ENCODE data around the gene IQCH.

DNA sequence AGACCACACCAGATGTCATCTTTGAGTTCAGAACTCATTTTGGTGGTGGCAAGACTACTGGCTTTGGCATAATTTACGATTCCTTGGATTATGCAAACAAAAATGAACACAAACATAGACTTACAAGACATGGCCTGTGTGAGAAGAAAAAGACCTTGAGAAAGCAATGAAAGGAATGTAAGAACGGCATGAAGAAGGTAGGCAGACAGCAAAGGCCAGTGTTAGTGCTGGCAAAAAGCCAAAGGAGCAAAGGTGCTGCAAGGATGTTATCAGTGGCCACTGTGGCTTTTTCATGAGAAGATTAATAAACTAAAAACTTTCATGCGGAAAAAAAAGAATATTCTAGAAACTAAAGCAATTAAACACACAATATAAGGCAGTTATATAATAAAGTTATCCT is 22.0 kb upstream of the IQCH start:
- TF ChIP-seq EZH2phosphoT487 (IDR thresholded peaks at IDR 0.05; ENCODE audit: unreplicated experiment) (no peak), EZH2 (IDR thresholded peaks at IDR 0.05; ENCODE audit: low read depth, unreplicated experiment) (no peak), POLR2AphosphoS5 (IDR thresholded peaks at IDR 0.05; ENCODE audit: low read depth) (no peak), ZNF331 (CRISPR knock-in tag; IDR thresholded peaks at IDR 0.05; ENCODE audit: low read depth) (no peak)
- TF ChIP-seq, protein P1, sequence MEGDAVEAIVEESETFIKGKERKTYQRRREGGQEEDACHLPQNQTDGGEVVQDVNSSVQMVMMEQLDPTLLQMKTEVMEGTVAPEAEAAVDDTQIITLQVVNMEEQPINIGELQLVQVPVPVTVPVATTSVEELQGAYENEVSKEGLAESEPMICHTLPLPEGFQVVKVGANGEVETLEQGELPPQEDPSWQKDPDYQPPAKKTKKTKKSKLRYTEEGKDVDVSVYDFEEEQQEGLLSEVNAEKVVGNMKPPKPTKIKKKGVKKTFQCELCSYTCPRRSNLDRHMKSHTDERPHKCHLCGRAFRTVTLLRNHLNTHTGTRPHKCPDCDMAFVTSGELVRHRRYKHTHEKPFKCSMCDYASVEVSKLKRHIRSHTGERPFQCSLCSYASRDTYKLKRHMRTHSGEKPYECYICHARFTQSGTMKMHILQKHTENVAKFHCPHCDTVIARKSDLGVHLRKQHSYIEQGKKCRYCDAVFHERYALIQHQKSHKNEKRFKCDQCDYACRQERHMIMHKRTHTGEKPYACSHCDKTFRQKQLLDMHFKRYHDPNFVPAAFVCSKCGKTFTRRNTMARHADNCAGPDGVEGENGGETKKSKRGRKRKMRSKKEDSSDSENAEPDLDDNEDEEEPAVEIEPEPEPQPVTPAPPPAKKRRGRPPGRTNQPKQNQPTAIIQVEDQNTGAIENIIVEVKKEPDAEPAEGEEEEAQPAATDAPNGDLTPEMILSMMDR (conservative IDR thresholded peaks at IDR 0.05; ENCODE audit: low read depth in 2 of 2) = no peak
- TF ChIP-seq, protein P2, sequence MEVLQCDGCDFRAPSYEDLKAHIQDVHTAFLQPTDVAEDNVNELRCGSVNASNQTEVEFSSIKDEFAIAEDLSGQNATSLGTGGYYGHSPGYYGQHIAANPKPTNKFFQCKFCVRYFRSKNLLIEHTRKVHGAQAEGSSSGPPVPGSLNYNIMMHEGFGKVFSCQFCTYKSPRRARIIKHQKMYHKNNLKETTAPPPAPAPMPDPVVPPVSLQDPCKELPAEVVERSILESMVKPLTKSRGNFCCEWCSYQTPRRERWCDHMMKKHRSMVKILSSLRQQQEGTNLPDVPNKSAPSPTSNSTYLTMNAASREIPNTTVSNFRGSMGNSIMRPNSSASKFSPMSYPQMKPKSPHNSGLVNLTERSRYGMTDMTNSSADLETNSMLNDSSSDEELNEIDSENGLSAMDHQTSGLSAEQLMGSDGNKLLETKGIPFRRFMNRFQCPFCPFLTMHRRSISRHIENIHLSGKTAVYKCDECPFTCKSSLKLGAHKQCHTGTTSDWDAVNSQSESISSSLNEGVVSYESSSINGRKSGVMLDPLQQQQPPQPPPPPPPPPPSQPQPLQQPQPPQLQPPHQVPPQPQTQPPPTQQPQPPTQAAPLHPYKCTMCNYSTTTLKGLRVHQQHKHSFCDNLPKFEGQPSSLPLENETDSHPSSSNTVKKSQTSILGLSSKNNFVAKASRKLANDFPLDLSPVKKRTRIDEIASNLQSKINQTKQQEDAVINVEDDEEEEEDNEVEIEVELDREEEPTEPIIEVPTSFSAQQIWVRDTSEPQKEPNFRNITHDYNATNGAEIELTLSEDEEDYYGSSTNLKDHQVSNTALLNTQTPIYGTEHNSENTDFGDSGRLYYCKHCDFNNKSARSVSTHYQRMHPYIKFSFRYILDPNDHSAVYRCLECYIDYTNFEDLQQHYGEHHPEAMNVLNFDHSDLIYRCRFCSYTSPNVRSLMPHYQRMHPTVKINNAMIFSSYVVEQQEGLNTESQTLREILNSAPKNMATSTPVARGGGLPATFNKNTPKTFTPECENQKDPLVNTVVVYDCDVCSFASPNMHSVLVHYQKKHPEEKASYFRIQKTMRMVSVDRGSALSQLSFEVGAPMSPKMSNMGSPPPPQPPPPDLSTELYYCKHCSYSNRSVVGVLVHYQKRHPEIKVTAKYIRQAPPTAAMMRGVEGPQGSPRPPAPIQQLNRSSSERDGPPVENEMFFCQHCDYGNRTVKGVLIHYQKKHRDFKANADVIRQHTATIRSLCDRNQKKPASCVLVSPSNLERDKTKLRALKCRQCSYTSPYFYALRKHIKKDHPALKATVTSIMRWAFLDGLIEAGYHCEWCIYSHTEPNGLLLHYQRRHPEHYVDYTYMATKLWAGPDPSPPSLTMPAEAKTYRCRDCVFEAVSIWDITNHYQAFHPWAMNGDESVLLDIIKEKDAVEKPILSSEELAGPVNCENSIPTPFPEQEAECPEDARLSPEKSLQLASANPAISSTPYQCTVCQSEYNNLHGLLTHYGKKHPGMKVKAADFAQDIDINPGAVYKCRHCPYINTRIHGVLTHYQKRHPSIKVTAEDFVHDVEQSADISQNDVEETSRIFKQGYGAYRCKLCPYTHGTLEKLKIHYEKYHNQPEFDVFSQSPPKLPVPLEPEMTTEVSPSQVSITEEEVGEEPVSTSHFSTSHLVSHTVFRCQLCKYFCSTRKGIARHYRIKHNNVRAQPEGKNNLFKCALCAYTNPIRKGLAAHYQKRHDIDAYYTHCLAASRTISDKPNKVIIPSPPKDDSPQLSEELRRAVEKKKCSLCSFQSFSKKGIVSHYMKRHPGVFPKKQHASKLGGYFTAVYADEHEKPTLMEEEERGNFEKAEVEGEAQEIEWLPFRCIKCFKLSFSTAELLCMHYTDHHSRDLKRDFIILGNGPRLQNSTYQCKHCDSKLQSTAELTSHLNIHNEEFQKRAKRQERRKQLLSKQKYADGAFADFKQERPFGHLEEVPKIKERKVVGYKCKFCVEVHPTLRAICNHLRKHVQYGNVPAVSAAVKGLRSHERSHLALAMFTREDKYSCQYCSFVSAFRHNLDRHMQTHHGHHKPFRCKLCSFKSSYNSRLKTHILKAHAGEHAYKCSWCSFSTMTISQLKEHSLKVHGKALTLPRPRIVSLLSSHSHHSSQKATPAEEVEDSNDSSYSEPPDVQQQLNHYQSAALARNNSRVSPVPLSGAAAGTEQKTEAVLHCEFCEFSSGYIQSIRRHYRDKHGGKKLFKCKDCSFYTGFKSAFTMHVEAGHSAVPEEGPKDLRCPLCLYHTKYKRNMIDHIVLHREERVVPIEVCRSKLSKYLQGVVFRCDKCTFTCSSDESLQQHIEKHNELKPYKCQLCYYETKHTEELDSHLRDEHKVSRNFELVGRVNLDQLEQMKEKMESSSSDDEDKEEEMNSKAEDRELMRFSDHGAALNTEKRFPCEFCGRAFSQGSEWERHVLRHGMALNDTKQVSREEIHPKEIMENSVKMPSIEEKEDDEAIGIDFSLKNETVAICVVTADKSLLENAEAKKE (CRISPR knock-in tag; IDR thresholded peaks at IDR 0.05) = no peak
